ENCODE measurements around the gene CRYBG2. TPM values are rescaled to one million over a fixed set of nuclear protein-coding genes. Genes with fewer than 3 reads are reported as not detected.
"Not testable (repeated sequence)": the region's sequence is repeated elsewhere in the genome, so short reads cannot be mapped to it uniquely, and the experiment has no call there.

Gene CRYBG2
- total RNA-seq (2014; rRNA removed; shearing (Covaris generic)): not detected in 2 replicates
- 0.13 and 1.8 TPM in 2 replicates for polyA plus RNA-seq (2015; cell fraction: cytosol; rRNA removed)
- polyA plus RNA-seq (2015; cell fraction: nucleus; rRNA removed): 3.7 TPM in 1 of 2 replicates, not detected in the other

- DNase-seq (ENCODE audit: low read depth, low spot score): no peak
- in situ Hi-C loops (cut with HindIII; ENCODE audit: low pct_unique_long_range_greater_than_20kb, low sequenced_read_pairs): no loop called here
Measured at GRCh38 chr1:26353976-26354820, at the start of gene CRYBG2. Gene CRYBG2 (minus strand): TSS chr1:26354130. CDS start chr1:26346657, 7,473 bp downstream.

GRCh38 chr1:26403656-26404055 lies 49.7 kb upstream of the CRYBG2 start:
- DNase-seq (ENCODE audit: low read depth, low spot score): no peak
- in situ Hi-C loops (cut with HindIII; ENCODE audit: low pct_unique_long_range_greater_than_20kb, low sequenced_read_pairs): no loop called here

- in situ Hi-C loops (cut with HindIII; ENCODE audit: low pct_unique_long_range_greater_than_20kb, low sequenced_read_pairs): no loop called here
- DNase-seq (ENCODE audit: low read depth, low spot score): no peak
Measured at GRCh38 chr1:26401891-26402290, 48.0 kb upstream of the CRYBG2 start.

- in situ Hi-C loops (cut with HindIII; ENCODE audit: low pct_unique_long_range_greater_than_20kb, low sequenced_read_pairs): no loop called here
- DNase-seq (ENCODE audit: low read depth, low spot score): no peak
Measured at GRCh38 chr1:26399034-26399433, 45.1 kb upstream of the CRYBG2 start.

- no peak for DNase-seq (ENCODE audit: low read depth, low spot score)
- in situ Hi-C loops (cut with HindIII; ENCODE audit: low pct_unique_long_range_greater_than_20kb, low sequenced_read_pairs): no loop called here
Measured at GRCh38 chr1:26395754-26396153, 41.8 kb upstream of the CRYBG2 start.

- DNase-seq (ENCODE audit: low read depth, low spot score): peak; percentile 75
- in situ Hi-C loops (cut with HindIII; ENCODE audit: low pct_unique_long_range_greater_than_20kb, low sequenced_read_pairs): no loop called here
Measured at GRCh38 chr1:26391450-26391849, 37.5 kb upstream of the CRYBG2 start.

- in situ Hi-C loops (cut with HindIII; ENCODE audit: low pct_unique_long_range_greater_than_20kb, low sequenced_read_pairs): no loop called here
- DNase-seq (ENCODE audit: low read depth, low spot score): no peak
Measured at GRCh38 chr1:26389604-26390247, 35.8 kb upstream of the CRYBG2 start.

- no peak for DNase-seq (ENCODE audit: low read depth, low spot score)
- in situ Hi-C loops (cut with HindIII; ENCODE audit: low pct_unique_long_range_greater_than_20kb, low sequenced_read_pairs): no loop called here
Measured at GRCh38 chr1:26388791-26389445, 35.0 kb upstream of the CRYBG2 start.

GRCh38 chr1:26387447-26387846 lies 33.5 kb upstream of the CRYBG2 start:
- in situ Hi-C loops (cut with HindIII; ENCODE audit: low pct_unique_long_range_greater_than_20kb, low sequenced_read_pairs): no loop called here
- DNase-seq (ENCODE audit: low read depth, low spot score): no peak

- in situ Hi-C loops (cut with HindIII; ENCODE audit: low pct_unique_long_range_greater_than_20kb, low sequenced_read_pairs); DNase-seq (ENCODE audit: low read depth, low spot score): not testable (repeated sequence)
Measured at GRCh38 chr1:26385063-26385462, 31.1 kb upstream of the CRYBG2 start.

GRCh38 chr1:26384076-26384475 lies 30.1 kb upstream of the CRYBG2 start:
- no peak for DNase-seq (ENCODE audit: low read depth, low spot score)
- in situ Hi-C loops (cut with HindIII; ENCODE audit: low pct_unique_long_range_greater_than_20kb, low sequenced_read_pairs): no loop called here

GRCh38 chr1:26378879-26379251 lies 24.9 kb upstream of the CRYBG2 start:
- DNase-seq (ENCODE audit: low read depth, low spot score): no peak
- in situ Hi-C loops (cut with HindIII; ENCODE audit: low pct_unique_long_range_greater_than_20kb, low sequenced_read_pairs): no loop called here

- in situ Hi-C loops (cut with HindIII; ENCODE audit: low pct_unique_long_range_greater_than_20kb, low sequenced_read_pairs): no loop called here
- no peak for DNase-seq (ENCODE audit: low read depth, low spot score)
Measured at GRCh38 chr1:26378088-26378878, 24.4 kb upstream of the CRYBG2 start.

GRCh38 chr1:26376050-26376449 lies 22.1 kb upstream of the CRYBG2 start:
- in situ Hi-C loops (cut with HindIII; ENCODE audit: low pct_unique_long_range_greater_than_20kb, low sequenced_read_pairs): no loop called here
- DNase-seq (ENCODE audit: low read depth, low spot score): no peak

- in situ Hi-C loops (cut with HindIII; ENCODE audit: low pct_unique_long_range_greater_than_20kb, low sequenced_read_pairs): no loop called here
- DNase-seq (ENCODE audit: low read depth, low spot score): no peak
Measured at GRCh38 chr1:26375081-26375480, 21.2 kb upstream of the CRYBG2 start.

- in situ Hi-C loops (cut with HindIII; ENCODE audit: low pct_unique_long_range_greater_than_20kb, low sequenced_read_pairs); DNase-seq (ENCODE audit: low read depth, low spot score): not testable (repeated sequence)
Measured at GRCh38 chr1:26374361-26374760, 20.4 kb upstream of the CRYBG2 start.

- no peak for DNase-seq (ENCODE audit: low read depth, low spot score)
- in situ Hi-C loops (cut with HindIII; ENCODE audit: low pct_unique_long_range_greater_than_20kb, low sequenced_read_pairs): no loop called here
Measured at GRCh38 chr1:26373789-26374188, 19.9 kb upstream of the CRYBG2 start.

- in situ Hi-C loops (cut with HindIII; ENCODE audit: low pct_unique_long_range_greater_than_20kb, low sequenced_read_pairs): no loop called here
- no peak for DNase-seq (ENCODE audit: low read depth, low spot score)
Measured at GRCh38 chr1:26373281-26373680, 19.4 kb upstream of the CRYBG2 start.

Measured in SK-MEL-5 (cell line).